ENCODE measurements around the gene TNXB.
"Not testable (repeated sequence)": the region's sequence is repeated elsewhere in the genome, so short reads cannot be mapped to it uniquely, and the experiment has no call there.

Gene TNXB

DNA sequence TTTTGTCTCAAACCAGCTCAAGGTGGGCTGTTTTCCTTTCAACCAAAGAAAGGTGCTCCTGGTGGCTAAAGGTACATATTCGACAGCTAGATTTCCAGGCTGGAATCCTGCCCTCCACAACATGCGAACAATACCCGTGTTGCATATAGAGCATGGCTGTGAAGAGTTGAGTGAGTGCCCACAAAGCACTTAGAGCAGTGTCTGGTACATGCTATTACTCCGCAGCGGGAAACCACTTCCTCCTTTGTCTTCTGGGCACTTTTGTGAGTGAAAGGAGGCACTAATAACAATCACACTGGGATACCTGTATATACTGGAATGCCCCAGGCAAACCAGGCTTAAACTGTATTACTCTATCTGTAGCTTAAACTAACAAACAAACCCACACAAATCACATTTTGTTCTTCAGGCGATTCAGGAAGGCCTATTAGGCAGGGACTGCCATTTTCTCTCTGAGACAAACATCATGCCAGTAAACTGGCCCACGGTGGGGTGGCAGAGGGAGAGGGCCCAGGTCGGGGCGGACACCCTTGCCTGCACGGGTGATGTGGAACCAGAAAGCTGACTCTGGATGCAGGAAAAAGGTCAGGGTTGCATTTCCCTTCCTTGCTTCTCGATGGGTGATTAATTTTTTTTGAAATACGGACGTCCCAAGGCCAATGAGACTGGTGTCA, 104.1 kb downstream of the TNXB start:
- DNase-seq (ENCODE audit: low spot score), result not testable (repeated sequence)

DNA sequence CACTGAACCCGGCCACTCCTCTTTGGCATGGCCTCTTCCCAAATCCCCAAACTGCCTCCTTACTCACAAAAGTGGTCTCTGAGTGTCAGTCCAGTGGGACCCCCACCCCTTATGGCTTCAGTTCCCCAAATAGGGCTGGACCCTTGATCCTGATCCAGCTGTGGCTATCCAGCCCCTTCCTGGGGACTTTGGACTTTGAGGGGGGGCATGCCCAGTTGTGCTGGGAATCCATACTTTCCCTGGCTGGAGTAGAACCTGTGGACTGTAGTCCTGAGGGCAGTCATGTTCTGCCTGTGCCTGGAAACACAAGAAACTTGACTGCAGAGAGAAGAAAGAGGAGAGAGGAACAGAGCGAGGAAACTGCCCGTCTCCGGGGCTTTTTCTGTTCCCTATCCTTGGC, 104.7 kb downstream of the TNXB start:
- DNase-seq (ENCODE audit: low spot score), result not testable (repeated sequence)

DNA sequence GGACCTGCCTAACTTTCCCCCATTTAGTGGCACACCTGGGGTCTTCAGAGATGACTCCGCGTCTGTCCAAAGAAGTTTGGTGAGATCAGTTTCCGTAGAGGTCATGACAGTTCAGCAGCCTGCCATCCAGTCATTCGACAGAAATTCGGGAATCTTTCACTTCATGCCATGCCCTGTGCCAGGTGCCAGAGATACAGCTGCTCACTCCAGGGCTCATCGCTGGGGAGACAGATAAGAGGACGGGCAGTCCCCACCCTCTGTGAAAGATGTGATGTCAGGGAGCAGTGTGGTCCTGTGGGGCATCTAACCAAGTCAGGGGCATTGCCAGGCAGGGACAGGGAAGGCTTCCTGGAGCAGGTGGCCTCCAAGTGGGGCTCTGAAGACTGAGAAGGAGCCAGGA, 105.8 kb downstream of the TNXB start:
- DNase-seq (ENCODE audit: low spot score), result not testable (repeated sequence)

DNA sequence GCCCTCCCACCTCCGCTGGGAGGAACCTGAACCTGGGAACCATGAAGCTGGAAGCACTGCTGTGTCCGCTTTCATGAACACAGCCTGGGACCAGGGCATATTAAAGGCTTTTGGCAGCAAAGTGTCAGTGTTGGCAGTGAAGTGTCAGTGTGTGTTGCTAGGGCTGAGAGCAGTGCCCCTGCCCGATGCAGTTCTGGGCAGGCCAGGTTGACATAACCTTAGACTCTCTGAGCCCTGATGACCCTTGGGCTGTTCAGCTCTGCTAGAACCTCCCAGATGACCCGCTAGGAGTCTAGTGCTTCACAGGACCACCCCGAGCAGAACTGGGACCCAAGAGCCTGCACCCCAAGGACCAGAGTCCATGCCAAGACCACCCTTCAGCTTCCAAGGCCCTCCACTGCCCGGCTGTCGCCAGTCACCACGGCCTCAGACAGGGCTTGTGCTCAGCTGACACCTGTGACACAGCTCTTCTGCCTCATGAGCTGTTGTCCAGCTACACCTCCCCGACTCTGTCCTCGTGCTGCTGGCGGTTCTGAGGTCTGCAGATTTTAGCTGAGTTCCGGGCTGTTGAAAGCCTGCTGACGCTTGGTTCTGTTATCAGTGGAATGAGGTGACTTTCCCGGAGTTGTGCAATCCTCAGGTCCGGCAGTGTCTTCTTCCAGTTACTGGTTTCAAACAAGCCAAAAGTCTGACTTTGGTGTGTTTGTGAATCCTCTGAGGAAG, 106.4 kb downstream of the TNXB start:
- DNase-seq (ENCODE audit: low spot score), result not testable (repeated sequence)

DNA sequence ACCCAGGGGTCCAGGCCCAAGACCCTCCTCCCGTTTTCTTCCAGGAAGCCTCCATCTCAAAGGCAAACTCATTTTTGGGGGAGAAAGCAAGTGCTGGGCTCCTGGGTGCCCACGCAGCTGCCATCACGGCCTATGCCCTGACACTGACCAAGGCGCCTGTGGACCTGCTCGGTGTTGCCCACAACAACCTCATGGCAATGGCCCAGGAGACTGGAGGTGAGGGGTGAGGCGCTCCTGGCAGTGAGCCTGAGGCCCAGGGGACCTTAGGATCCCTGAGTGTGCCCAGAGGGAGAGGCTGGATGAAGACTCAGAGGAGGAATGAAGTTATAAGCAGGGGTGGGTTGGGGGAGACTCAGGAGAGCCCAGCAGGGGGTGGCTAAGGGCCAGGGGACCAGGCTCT, 112.8 kb downstream of the TNXB start:
- not testable (repeated sequence) for DNase-seq (ENCODE audit: low spot score)

DNA sequence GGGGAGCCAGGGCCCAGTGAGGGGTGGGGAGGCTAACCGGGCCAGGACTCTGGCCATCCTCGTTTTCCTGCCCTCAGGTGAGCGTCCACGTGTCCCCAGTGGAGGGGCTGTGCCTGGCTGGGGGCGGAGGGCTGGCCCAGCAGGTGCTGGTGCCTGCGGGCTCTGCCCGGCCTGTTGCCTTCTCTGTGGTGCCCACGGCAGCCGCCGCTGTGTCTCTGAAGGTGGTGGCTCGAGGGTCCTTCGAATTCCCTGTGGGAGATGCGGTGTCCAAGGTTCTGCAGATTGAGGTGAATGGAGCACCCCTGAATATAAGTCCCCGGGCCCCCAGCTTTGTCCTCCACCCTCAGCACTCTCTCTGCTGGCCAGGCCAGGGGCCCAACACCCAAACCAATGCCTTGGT, 114.7 kb downstream of the TNXB start:
- not testable (repeated sequence) for DNase-seq (ENCODE audit: low spot score)

Measured in left forelimb (tissue), 1 donor.